Endothelial cell (in vitro differentiated cells): ENCODE results near the gene CYTL1. TPM values are rescaled to one million over a fixed set of nuclear protein-coding genes. Genes with fewer than 3 reads are reported as not detected.

Experiments
- DNase-seq: peaks from one replicate; pipeline ENCODE4 v3.0.0; 2021; ENCODE audit warnings: low spot score
- H3K27ac Mint-ChIP-seq: one replicate; pipeline ENCODE4 v1.8.0; 2021; ENCODE audit warnings: mixed read lengths, inconsistent platforms; ENCODE audit not compliant: unreplicated experiment
- H3K27me3 Mint-ChIP-seq: one replicate; pipeline ENCODE4 v1.8.0; 2021; ENCODE audit warnings: mild to moderate bottlenecking, moderate library complexity, mixed read lengths, inconsistent platforms; ENCODE audit not compliant: unreplicated experiment
- H3K36me3 Mint-ChIP-seq: one replicate; pipeline ENCODE4 v1.8.0; 2021; ENCODE audit warnings: mild to moderate bottlenecking, low read depth, mixed read lengths, inconsistent platforms; ENCODE audit not compliant: unreplicated experiment
- H3K4me1 Mint-ChIP-seq: one replicate; pipeline ENCODE4 v1.8.0; 2021; ENCODE audit warnings: mild to moderate bottlenecking, mixed read lengths, inconsistent platforms; ENCODE audit not compliant: unreplicated experiment
- H3K4me3 Mint-ChIP-seq: one replicate; pipeline ENCODE4 v1.8.0; 2021; ENCODE audit warnings: mild to moderate bottlenecking, mixed read lengths, inconsistent platforms; ENCODE audit not compliant: unreplicated experiment
- H3K9me3 Mint-ChIP-seq: one replicate; pipeline ENCODE4 v1.8.0; 2021; ENCODE audit warnings: mixed read lengths, inconsistent platforms; ENCODE audit not compliant: unreplicated experiment
- total RNA-seq: library from RNA; stranded (reverse); fragmentation: NEBNext Ultra II Directional; extraction: Animal tissue kit (Norgen Biotek cat#: 25700); gene quantifications from one replicate; pipeline ENCODE4 v1.2.1, GENCODE V29; 2021; ENCODE audit not compliant: unreplicated experiment
- TF ChIP-seq, protein P1 (sequence below): fragments of 200-600 bp; sonication (generic); IDR thresholded peaks from one replicate; pipeline ENCODE4 v1.5.0; 2021; ENCODE audit warnings: antibody characterized with exemption; ENCODE audit not compliant: unreplicated experiment

Gene CYTL1
- total RNA-seq, 1 donor from 2014 or later: not detected

DNA sequence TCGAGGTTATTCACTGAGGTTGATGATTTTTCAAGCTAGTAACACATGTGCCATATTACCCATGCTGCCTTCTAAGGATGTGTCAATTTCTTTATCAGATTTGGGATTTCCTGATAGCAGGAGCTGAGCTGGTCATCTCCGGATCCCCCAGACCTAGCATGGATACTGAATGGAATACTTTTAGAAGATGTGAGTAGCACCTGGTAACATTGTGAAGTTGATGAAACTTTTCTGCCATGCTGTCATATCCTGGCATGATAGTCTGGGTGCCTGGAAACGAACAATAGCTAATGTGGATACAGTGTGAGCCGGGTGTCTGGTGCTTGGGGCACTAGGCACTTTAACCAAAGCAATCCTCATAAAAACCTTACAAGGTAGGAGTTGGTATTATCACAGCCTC is 11.0 kb upstream of the CYTL1 start:
- Mint-ChIP-seq H3K27ac (no peak overlapping the region), H3K4me1 (peaks cover 6% of the 10 kb centered on the region), H3K9me3 (no peaks in the 10 kb centered on the region), H3K27me3 (peaks cover 6% of the 10 kb centered on the region), H3K36me3 (no peaks in the 10 kb centered on the region), H3K4me3 (no peak overlapping the region)
- TF ChIP-seq, protein P1, sequence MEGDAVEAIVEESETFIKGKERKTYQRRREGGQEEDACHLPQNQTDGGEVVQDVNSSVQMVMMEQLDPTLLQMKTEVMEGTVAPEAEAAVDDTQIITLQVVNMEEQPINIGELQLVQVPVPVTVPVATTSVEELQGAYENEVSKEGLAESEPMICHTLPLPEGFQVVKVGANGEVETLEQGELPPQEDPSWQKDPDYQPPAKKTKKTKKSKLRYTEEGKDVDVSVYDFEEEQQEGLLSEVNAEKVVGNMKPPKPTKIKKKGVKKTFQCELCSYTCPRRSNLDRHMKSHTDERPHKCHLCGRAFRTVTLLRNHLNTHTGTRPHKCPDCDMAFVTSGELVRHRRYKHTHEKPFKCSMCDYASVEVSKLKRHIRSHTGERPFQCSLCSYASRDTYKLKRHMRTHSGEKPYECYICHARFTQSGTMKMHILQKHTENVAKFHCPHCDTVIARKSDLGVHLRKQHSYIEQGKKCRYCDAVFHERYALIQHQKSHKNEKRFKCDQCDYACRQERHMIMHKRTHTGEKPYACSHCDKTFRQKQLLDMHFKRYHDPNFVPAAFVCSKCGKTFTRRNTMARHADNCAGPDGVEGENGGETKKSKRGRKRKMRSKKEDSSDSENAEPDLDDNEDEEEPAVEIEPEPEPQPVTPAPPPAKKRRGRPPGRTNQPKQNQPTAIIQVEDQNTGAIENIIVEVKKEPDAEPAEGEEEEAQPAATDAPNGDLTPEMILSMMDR: no peak
- DNase-seq: no peak

DNA sequence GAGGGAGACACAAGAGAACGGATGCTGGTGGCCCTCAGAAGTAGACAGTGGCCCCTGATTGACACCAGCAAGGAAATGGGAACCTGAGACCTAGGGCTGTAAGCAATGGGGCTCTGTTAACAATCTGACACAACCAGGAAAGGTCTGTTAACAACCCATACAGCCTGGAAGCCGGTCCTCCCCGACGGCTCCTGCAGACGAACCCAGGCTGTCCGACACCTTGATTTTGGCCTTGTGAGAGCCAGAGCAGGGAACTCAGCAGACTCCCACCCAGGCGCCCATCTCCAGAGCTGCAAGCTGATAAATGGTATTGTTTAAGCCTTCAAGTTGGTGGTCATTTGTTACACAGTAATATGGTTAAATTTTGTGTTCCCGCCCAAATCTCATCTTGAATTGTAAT is 10.2 kb upstream of the CYTL1 start:
- Mint-ChIP-seq H3K27ac (no peak overlapping the region), H3K4me1 (peaks cover 6% of the 10 kb centered on the region), H3K4me3 (no peak overlapping the region), H3K27me3 (peaks cover 6% of the 10 kb centered on the region), H3K36me3 (no peaks in the 10 kb centered on the region), H3K9me3 (no peaks in the 10 kb centered on the region)
- no peak for DNase-seq
- TF ChIP-seq, protein P1: no peak

DNA sequence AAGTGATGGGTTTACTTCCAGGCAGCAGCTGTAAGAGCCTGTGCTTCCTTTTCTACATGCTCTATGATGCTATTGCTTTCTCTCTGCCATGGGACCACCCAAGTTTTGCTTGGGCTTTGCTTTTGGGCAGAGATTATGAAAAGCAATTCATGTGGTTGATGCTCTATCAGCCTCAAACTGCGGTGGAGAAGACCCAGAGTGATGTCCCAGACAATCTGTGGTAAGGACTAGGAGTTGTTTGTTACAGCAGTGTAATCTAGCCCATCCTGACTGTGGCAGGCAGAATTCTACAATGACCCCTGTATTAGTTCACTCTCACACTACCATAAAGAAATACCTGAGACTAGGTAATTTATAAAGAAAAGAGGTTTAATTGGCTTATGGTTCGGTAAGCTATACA is 9.2 kb upstream of the CYTL1 start:
- no peak overlapping the region for H3K27ac Mint-ChIP-seq
- no peaks in the 10 kb centered on the region for H3K9me3 Mint-ChIP-seq
- no peak overlapping the region for H3K4me3 Mint-ChIP-seq
- no peak for DNase-seq
- peaks cover 5% of the 10 kb centered on the region for H3K4me1 Mint-ChIP-seq
- no peaks in the 10 kb centered on the region for H3K36me3 Mint-ChIP-seq
- H3K27me3 Mint-ChIP-seq: peaks cover 4% of the 10 kb centered on the region
- TF ChIP-seq, protein P1: no peak

DNA sequence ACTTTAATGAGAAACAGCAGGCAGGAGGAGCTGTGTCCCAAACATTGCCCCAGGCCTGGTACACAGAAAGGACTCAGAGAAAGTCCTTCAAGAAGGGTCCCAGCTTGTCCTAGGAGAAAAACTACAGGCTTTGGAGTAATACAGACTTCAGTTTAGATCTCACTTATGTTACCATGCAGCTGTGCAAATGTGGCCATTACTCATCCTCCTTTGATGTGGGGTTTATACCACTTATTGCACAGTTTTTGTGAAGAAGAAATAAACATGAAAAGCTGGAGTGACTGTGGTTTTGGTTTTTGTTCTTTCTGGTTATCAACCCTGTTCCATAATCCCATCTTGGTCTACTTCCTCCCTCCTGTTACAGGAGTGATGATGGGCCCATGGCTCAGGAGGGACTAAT is 8.1 kb upstream of the CYTL1 start:
- Mint-ChIP-seq H3K27me3 (peaks cover 2% of the 10 kb centered on the region), H3K9me3 (no peaks in the 10 kb centered on the region), H3K4me3 (no peak overlapping the region), H3K27ac (no peak overlapping the region), H3K36me3 (peaks cover 4% of the 10 kb centered on the region), H3K4me1 (no peaks in the 10 kb centered on the region)
- TF ChIP-seq, protein P1: no peak
- DNase-seq: no peak

DNA sequence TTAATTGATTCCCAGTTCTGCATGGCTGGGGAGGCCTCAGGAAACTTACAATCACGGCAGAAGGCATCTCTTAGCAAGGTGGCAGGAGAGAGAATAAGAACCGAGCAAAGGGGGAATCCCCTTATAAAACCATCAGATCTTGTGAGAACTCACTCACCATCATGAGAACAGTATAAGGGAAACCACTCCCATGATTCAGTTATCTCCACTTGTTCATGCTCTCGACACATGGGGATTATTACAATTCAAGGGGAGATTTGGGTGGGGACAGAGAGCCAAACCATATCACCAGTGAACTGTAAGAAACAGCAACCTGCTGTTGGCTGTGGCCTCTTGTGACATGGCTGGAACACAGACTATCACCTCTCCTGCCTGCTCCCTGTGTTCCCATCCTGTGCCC is 7.1 kb upstream of the CYTL1 start:
- Mint-ChIP-seq H3K27ac (no peak overlapping the region), H3K9me3 (no peaks in the 10 kb centered on the region), H3K4me1 (no peaks in the 10 kb centered on the region), H3K4me3 (no peak overlapping the region), H3K36me3 (peaks cover 4% of the 10 kb centered on the region), H3K27me3 (peaks cover 2% of the 10 kb centered on the region)
- DNase-seq: no peak
- TF ChIP-seq, protein P1: no peak
